ENCODE measurements around the gene TXNDC17.
"Not testable (repeated sequence)": the region's sequence is repeated elsewhere in the genome, so short reads cannot be mapped to it uniquely, and the experiment has no call there.

Gene TXNDC17

DNA sequence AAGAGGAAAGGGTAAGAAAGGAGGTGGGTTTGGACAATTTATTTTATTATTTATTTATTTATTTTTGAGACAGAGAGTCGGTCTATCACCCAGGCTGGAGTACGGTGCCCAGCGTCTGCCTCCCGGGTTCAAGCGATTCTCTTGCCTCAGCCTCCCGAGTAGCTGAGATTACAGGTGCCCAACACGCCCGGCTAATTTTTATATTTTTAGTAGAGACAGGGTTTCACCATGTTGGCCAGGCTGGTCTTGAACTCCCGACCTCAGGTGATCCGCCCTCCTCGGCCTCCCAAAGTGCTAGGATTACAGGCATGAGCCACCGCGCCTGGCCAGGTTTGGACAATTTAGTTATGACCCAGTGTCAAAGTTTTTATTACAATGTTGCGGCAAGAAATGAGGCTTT, 22.3 kb downstream of the TXNDC17 start:
- not testable (repeated sequence) for DNase-seq

DNA sequence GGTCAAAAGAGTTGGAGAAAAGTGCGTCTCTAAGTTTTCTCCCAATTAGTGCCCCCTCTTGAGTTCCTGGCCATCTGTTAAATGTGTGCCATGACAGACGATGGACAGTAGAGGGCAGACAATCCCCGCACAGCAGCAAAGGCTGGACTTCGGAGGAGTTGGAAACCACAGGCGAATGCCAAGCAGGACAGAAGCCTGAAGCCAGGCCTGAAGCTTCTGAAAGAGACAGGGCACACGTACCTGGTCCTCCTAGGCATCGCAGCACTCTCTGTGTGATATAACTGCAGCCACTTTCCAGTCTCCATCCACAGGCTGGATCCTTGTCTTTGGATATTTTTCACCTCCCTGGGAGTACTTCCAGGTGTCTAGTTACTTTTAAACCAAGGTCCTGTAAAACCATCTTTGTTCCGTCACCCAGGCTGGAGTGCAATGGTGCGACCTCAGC, 25.2 kb downstream of the TXNDC17 start:
- DNase-seq = peak; percentile 57

DNA sequence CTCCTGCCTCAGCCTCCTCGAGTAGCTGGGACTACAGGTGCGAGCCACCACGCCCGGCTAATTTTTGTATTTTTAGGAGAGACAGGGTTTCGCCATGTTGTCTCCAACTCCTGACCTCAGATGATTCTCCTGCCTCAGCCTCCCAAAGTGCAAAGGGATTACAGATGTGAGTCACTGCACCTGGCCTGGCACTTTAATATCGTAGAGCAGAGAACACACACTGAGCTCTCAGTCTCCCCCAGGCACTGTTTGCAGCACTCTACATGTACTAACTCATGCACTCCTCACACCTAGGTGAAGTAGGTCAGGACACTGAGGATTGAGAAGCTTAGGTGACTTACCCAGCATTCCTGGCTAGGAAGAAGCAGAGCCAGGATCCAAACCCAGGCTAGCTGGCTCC, 25.7 kb downstream of the TXNDC17 start:
- no peak for DNase-seq

DNA sequence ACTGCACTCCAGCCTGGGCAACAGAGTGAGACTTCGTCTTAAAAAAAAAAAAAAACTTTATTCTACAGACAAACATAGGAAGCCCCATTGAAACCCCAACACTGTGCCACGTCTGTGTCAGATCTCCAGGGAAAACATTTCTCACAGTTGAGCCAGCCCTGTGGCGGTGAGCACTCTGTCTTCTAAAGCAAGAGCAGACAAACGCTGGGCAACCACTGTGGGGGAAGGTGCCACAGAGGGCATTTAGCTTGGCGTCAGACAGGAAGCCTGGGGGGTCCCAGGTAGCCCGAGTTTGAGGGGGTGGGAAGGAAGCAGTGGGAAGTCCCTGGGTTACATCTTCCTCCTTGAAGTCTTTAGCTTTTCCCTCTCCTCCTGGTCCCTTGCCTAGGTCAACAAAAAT, 26.7 kb downstream of the TXNDC17 start:
- DNase-seq = no peak

DNA sequence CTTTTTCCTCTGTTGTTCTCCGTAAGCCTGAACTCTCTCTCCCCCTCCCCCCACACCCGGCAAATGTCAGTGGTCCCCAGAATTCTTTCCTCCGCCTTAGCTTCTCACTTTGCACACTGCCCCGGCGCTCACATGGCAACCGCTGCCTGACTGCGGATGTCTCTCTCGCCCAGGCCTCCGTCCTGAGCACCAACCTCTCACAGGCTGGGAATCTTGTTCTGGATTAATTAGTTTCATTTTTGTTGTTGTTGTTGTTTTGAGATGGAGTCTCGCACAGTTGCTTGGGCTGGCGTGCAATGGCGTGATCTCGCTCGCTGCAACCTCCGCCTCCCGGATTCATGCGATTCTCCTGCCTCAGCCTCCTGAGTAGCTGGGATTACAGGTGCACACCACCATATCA, 27.4 kb downstream of the TXNDC17 start:
- DNase-seq = no peak

DNA sequence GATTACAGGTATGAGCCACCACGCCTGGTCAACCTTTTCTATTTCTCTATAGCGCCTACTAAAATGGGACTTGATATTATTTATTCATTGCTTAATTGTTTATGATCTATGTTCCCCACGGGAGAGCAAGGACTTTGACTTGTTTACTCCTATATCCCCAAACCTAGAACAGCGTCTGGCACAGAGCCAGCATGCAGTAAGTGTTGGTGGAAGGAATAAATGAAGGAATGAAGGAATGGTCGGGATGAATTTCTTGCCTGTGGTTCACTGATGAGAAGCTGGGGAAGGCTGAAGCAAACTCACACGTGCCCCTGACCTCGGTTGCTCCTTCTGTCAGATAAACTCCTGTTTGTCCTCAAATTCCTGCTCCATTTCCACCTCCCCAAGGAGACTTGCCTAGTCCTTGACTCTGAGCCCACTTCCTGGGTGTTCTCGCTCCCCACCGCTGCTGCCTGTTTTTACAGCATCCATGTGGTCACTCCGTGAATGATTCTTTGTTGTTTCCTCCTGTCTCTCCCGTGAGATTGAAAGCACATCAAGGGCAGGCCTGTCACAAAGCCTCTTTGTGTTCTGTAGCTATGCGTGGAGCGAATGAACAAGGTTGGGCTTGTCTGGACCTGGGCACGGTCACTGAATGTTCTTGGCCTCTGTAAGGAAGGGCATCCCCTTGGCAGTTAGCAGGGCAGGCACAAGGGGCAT, 28.0 kb downstream of the TXNDC17 start:
- no peak for DNase-seq

DNA sequence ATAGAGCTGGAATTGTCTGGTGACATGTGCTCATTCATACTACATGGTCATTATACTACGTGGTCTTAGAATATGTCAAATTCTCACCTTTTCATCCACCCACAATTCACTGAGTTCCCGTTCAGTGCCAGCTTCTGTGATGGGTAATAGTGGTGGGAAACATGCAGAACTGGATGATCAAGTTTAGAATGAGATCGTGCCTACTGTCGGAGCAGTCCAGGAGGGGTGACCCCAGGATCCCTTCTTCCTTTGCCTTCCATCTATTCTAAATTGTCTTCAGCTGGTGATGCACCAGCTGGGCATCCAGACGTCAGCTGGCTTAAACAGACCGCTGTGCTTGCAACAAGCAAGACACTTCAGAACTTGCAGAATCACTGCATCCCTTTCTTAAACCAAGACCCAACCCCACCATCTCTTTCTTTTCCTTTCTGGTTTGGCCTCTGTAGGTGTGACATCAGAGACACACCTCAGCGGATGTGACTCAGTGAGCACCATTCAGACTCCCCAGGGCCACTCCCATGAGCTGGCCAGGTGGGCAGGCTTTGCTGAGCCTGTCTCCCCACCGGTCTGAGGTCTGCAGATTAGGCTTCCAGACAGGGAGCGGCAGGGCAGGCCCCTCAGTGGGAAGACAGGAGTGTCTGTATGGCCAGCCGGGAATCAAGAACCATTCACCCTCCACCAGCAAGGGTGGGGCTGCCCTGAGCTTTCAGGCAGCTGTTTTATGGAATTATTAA, 28.8 kb downstream of the TXNDC17 start:
- no peak for DNase-seq

DNA sequence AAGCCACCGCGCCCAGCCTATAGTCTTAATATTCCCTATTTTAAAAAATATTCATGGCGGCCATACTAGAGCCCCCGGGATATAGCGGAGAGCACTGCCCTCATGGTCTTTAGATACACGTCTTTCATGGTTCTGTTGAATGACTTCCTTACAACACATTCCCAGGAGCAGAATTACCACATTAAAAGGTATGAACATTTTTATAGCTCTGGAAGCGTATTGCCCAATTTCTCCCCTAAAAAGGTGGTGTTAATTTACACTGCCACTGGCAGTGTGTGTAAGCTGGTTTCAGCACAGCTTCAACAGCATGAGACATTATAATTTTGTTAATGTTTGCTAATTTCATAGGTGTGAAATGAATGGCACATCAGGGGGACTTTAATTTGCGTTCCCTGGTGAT, 29.7 kb downstream of the TXNDC17 start:
- DNase-seq = no peak

DNA sequence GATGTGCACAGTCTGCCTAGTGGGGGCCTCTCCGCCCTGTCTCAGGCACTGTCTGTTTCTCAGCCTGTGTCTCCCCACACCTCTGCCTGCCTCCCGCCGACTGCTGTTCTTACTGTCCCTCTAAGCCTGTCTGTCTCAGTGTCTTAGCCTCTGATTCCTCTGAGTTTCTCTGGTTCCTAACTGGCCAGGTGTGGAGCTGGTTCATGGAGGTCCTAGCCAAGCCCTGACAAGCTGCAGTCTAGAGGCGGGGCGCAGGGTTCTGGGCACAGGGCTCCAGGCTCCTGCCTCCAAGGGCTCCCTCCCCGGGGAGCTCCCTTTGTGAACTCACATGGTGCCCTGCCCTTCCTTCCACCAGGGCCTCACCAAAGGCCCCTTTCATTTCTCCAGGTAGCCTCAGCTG, 30.1 kb downstream of the TXNDC17 start:
- DNase-seq = no peak

DNA sequence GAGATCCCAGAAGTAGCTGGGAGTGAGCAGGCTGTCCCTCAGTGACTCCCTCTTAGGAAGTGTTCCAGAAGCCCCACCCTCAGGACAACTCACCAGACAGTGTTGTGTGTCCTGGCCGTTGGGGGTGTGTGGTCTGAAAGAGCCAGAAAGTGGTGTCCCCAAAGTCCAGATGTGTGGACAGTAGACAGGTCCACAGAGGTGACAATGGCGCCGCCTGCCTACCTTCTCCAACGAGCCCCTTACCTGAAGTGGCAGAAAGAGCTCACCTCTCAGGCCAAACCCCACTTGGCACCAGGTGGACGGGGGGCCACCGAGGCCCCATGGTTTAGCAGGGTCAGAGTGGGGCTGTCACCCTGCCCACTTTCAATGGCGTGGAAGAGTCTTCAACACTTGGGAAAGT, 30.6 kb downstream of the TXNDC17 start:
- no peak for DNase-seq

DNA sequence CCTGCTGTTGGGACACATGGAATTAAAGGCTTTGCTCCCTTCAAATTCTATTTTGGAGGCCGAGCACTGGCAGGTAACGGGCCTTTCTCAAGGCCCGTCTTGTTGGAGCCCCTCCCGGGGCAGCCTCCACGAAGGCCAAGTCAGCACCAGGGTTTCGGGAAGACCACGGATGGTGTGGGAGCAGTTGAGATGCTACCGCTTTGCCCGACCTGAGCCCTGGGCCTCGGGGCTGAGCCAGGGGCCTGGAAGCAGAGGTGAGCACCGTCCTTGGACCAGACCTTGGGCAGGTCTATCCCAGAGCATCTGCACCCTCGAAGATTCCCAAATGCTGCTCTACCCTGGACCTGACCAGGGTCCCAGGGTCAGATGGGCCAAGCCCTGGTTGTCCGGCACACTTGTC, 33.7 kb downstream of the TXNDC17 start:
- DNase-seq = no peak

DNA sequence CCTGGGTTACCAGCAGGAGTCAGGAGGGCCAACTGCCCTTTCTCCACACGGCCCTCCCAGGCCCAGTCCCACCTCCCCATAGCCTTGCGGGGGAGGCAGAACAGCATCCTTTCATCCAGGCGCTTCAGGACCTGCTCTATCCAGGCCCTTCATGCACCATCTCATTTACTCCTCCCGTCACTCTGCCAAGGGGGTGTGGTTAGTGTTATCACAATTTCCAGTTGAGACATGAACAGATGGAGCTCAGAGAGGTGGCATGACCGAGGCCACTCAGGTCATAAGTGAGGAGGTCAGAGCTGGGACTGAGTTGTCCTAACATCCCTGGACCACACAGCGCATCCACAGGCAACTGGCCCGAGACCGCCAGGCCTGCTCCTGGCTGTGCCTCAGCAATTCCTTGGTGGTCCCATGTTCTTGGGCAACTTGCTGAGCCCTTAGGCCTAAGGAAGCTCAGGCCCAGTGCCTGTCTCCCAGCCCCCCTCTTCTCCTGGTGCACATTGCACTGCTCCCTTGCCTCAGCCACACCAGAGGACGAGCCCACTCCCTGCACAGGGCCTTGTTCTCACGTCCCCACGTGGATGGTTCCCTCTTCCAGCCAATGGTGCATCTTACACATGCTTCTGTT, 34.5 kb downstream of the TXNDC17 start:
- DNase-seq = no peak

DNA sequence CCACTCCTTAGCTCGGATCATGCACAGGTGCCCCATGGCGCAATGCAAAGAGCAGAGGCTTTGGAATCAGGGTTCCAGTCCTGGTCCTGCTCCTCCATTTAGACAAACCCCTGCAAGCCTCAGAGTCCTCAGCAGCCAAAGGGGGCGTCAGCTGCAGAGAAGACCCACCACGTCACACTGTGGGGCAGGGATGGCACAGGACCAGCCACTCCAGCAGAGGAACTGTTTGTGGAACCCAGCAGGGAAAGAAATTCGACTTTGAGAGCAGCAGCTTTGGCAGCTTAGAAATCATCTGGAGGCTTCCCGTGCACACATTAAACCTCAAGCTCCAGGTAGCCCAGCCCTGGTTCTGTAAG, 35.9 kb downstream of the TXNDC17 start:
- DNase-seq = no peak

DNA sequence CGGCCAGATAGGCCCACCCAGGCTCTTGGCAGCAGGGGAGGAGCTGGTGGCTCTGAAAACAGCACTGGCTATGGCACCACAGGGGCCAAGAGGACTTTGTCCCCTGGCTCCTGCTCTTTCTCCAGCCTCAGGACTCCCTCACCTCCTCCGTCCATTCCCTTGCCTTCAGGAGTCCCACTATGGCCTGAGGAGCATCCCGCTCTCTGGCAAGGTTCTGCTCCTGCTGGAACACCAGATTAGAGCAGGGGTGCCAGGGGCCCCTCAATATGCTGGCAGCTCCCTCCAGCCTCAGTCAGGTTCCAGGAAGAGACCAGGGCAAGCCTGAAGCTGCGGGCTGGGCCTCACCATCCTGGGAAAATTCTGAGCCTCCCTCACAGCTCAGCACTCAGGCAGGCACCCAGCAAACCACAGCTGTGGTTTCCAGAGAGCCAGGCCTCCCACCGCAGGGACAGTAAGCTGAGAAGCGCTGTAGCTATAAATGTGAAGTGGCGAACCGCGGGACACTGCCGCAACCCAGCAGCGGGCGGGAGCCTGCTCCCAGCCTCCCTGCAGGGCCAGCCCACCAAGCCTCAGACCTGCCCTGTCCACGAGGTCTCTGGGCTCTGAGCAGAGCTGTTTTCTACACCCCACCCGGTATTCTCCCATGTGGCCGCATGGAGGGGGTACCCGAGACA, 36.4 kb downstream of the TXNDC17 start:
- DNase-seq = no peak

DNA sequence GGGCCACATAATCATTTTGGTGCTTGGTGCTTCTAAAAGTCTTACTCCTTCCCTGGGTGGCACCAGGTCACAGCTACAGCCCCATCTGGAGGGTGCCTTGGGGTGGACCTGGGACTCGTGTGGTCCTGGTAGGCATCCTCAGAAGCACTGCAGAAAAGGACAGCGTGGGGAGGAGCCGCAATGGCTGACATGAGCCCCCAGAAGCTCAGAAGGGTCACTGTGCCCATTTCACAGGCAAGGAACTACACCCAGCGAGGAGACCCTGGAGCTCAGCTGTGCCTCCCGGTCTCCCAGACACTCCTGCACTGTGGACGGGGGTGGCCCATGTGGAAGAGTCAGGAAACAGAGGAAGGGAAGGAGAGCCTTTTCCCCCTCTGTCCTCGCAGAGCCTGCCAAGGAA, 37.1 kb downstream of the TXNDC17 start:
- no peak for DNase-seq

DNA sequence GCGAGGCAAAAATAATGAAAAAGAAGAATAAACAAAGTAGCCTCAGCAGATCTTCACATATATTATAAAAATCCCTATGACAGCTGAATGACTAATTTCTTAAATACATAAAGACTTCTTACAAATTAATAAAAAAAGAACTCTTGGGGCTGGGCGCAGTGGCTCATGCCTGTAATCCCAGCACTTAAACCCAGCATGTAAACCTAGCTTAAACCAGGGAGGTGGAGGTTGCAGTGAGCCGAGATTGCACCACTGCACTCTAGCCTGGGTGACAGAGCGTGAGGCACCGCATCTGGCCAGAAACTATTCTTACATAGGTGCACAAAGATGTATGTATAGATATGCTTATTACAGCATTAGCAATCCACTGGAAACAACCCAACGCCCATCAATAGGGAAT, 38.4 kb downstream of the TXNDC17 start:
- DNase-seq = no peak

DNA sequence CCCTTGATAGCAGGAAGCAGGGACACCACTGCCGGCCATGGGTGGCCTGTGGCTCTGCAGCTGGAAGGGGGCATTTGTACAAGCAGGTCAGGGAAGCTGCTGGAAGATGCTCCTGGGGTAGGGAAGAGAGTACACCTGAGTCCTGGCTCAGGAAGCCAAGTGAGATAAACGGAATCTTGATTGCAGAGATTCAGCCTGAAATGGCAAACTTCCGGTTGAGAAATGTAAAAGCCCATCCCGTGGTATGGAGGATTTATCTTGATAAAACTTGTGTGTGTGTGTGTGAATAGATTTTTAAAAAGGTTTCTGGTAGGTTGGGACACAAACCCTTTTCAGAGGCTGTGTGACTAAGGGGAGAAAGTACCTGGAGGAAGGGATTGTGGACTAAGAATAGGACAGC, 40.3 kb downstream of the TXNDC17 start:
- no peak for DNase-seq

DNA sequence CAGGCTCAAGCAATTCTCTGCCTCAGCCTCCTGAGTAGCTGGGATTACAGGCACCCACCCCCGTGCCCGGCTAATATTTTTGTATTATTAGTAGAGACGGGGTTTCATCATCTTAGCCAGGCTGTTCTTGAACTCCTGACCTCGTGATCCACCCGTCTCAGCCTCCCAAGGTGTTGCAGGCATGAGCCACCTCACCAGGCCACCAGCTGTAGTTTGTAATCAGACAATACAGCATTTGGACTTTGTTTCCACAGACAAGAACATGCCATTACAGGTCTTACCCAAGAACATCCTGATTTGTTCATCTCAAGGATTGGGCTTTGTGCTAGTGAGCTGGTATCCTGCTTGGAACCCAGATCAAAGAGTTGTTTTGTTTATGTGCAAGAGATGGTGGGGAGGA, 40.8 kb downstream of the TXNDC17 start:
- no peak for DNase-seq

DNA sequence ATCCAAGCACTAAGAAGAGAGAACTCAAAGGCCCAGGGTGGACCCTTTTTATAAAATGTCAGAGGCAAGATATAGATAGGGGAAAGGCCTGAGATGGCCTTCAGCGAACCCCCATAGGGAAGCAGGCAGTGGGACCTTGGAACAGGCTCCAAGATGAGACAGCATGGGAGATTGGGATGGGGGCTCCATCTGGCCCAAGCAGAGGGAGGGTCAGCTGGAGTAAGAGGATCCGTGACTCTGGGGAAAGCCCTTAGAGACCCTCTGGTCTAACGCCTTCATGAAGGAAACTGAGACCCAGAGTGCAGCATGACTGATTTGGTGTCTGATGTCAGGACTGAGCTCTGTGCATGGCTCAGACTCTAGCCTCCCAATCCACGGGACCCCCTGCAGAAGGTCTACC, 41.5 kb downstream of the TXNDC17 start:
- DNase-seq = no peak

DNA sequence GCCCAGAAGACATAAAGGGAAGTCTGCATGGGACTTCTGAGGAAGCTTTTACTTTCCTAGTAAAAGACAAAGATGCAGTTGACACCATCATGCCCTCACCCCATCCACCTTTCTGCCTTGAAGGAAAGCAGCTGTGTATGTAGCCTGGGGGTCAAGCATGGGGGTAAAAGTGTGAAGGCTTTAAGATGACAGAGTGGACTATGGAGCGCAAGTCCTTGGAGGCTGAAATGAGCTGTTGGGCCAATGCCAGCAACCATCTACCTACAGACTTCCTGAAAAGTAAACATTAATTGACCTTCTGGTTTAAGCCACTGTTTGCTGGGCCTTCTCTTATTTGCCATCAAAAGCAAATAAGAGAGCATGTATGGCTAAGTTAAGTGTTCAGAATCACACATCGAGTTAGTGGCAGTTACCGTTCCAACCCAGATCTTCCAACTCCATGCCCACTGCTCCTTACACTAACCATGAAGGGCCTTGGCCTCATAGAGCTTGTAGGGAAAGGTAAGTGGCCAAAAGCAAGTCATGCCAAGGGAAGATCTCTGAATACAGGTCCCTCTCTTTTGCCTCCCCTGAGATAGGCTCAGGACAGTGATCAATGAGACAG, 42.3 kb downstream of the TXNDC17 start:
- DNase-seq = no peak

DNA sequence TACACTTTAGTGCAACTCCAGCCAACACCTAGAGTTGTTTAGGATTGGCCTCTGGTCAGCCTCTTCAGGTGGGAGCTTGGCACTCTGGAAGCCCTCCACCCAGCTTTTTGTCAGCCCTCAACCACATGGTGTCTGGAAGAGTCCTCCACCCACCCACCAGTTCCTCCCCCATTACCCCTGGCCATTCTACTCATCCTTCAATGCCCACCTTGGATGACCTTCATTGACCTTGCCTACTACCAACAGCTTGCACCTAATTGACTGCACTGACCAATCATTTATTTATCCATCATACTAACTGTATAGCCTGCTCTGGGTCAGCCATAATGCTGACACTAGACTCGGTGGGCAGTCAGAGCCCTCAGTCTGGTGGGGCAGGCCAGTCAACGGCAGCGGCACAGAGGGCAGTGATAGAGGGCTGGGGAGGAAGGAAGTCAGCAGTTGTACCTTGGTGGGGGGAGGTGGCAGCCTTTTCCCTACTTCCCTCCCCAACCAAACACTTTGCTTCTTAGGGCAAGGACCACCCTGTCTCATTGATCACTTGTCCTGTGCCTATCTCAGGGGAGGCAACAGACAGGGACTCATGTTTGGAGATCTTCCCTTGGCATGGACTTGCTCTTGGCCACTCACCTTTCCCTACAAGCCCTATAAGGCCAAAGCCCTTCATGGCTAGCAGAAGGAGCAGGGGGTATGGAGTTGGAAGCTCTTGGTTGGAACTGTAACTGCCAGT, 43.0 kb downstream of the TXNDC17 start:
- DNase-seq = no peak

DNA sequence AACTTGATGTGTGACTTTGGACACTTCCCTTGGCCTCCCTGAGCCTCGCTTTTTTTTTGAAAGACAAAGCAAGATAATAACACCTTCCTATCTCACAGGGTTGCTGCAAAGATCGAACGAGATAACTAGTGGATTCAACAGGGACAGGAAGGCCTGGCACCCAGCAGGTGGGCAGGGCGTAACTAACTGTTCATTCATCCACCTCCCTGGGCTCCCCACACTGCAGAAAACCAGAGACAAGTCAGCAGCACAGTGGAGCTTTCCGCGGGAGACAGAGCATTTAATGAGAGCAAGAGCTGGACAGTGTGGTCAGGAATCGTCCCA, 43.6 kb downstream of the TXNDC17 start:
- DNase-seq = no peak
